Mucosa of descending colon (tissue), 3 donors: ENCODE results near the gene TEP1. TPM values are rescaled to one million over a fixed set of nuclear protein-coding genes. Genes with fewer than 3 reads are reported as not detected.

Experiments used
- ATAC-seq: fragments of 200-7000 bp; cut with Tn5 transposase; one replicate; pipeline ENCODE4 v1.9.1; 2020; ENCODE audit warnings: mild to moderate bottlenecking, moderate library complexity
- DNase-seq, 3 donors: peaks; one replicate each; pipeline ENCODE4 v3.0.0-alpha.2; 2020
- H3K36me3 ChIP-seq: fragments of 200-600 bp; one replicate; pipeline ENCODE4 v1.8.0; 2021; ENCODE audit warnings: low read depth, mild to moderate bottlenecking
- H3K4me1 ChIP-seq: fragments of 200-600 bp; one replicate; pipeline ENCODE4 v1.8.0; 2021; ENCODE audit warnings: low read depth, mild to moderate bottlenecking
- H3K4me3 ChIP-seq: fragments of 200-600 bp; one replicate; pipeline ENCODE4 v1.8.0; 2021; ENCODE audit warnings: mild to moderate bottlenecking
- H3K9me3 ChIP-seq: fragments of 200-600 bp; one replicate; pipeline ENCODE4 v1.8.0; 2021; ENCODE audit warnings: mild to moderate bottlenecking
- CTCF ChIP-seq: fragments of 200-600 bp; IDR thresholded peaks from one replicate; pipeline ENCODE4 v1.8.0; 2022; ENCODE audit warnings: antibody characterized with exemption, mild to moderate bottlenecking
- intact Hi-C, 2 donors: fragments of 100-400 bp; cut with DNase I in 1 of 2; cut with micrococcal nuclease in 1 of 2; formaldehyde crosslinking; loops; one replicate each; pipeline versions ENCODE4 v1.11.0 to v1.11.1; 2022; cut with DNase I, micrococcal nuclease
- total RNA-seq, 3 donors: library from RNA; stranded (reverse); fragmentation: NEBNext Ultra II Directional in 2 of 3; extraction: Animal tissue kit (Norgen Biotek cat#: 25700) in 2 of 3; gene quantifications; one replicate each; pipeline versions ENCODE4 v1.2.1 to v1.2.4, GENCODE V29; 2021 to 2023
- donor health status: DM: no; HTN: no; CAD: no; lungs with moderate emphysema.
- donor health status: DM: no; HTN: no; CAD: no.
- donor health status: DM: no; HTN: yes; CAD: no.

Gene TEP1
- total RNA-seq, 3 donors from 2014 or later = 68.7 to 121 (median 85.8) TPM

GRCh38 chr14:20383636-20384035, 29.7 kb downstream of the TEP1 start:
- intact Hi-C loops = no loop called here
- H3K36me3 ChIP-seq = peaks cover 47% of the 10 kb centered on the region
- H3K4me3 ChIP-seq = no peak overlapping the region
- no peaks in the 10 kb centered on the region for H3K4me1 ChIP-seq
- DNase-seq (no peak), ATAC-seq (no peak)
- no peak for TF ChIP-seq CTCF
- no peaks in the 10 kb centered on the region for H3K9me3 ChIP-seq

GRCh38 chr14:20383032-20383431, 30.3 kb downstream of the TEP1 start:
- TF ChIP-seq CTCF = no peak
- intact Hi-C loops = no loop called here
- DNase-seq (no peak), ATAC-seq (no peak)
- H3K4me3 ChIP-seq = no peak overlapping the region
- peaks cover 45% of the 10 kb centered on the region for H3K36me3 ChIP-seq
- no peaks in the 10 kb centered on the region for H3K9me3 ChIP-seq
- no peaks in the 10 kb centered on the region for H3K4me1 ChIP-seq

- H3K9me3 ChIP-seq = no peaks in the 10 kb centered on the region
- intact Hi-C loops = no loop called here
- no peak for TF ChIP-seq CTCF
- ATAC-seq = no peak
- no peak for DNase-seq
- H3K4me3 ChIP-seq = no peak overlapping the region
- H3K36me3 ChIP-seq = peaks cover 42% of the 10 kb centered on the region
- no peaks in the 10 kb centered on the region for H3K4me1 ChIP-seq
Measured at GRCh38 chr14:20382526-20382925, 30.8 kb downstream of the TEP1 start.

- Histone ChIP-seq H3K4me1 (peaks cover 4% of the 10 kb centered on the region), H3K36me3 (peaks cover 37% of the 10 kb centered on the region), H3K4me3 (no peak overlapping the region), H3K9me3 (no peaks in the 10 kb centered on the region)
- no peak for ATAC-seq
- no peak for TF ChIP-seq CTCF
- no peak for DNase-seq
- intact Hi-C loops = no loop called here
Measured at GRCh38 chr14:20381341-20381740, 32.0 kb downstream of the TEP1 start.

- H3K4me3 ChIP-seq = no peak overlapping the region
- intact Hi-C loops = no loop called here
- TF ChIP-seq CTCF = no peak
- no peaks in the 10 kb centered on the region for H3K9me3 ChIP-seq
- peaks cover 33% of the 10 kb centered on the region for H3K36me3 ChIP-seq
- no peak for ATAC-seq
- no peak for DNase-seq
- H3K4me1 ChIP-seq = peaks cover 4% of the 10 kb centered on the region
Measured at GRCh38 chr14:20380681-20381080, 32.6 kb downstream of the TEP1 start.

- Histone ChIP-seq H3K36me3 (peaks cover 33% of the 10 kb centered on the region), H3K9me3 (no peaks in the 10 kb centered on the region), H3K4me3 (no peak overlapping the region), H3K4me1 (peaks cover 4% of the 10 kb centered on the region)
- DNase-seq = no peak
- ATAC-seq = no peak
- intact Hi-C loops = no loop called here
- TF ChIP-seq CTCF = no peak
Measured at GRCh38 chr14:20379743-20380142, 33.6 kb downstream of the TEP1 start.
